Measurements from ENCODE around the gene KCNIP1. TPM values are rescaled to one million over a fixed set of nuclear protein-coding genes. Genes with fewer than 3 reads are reported as not detected.

Gene KCNIP1
- total RNA-seq, 1 donor, result not detected

DNA sequence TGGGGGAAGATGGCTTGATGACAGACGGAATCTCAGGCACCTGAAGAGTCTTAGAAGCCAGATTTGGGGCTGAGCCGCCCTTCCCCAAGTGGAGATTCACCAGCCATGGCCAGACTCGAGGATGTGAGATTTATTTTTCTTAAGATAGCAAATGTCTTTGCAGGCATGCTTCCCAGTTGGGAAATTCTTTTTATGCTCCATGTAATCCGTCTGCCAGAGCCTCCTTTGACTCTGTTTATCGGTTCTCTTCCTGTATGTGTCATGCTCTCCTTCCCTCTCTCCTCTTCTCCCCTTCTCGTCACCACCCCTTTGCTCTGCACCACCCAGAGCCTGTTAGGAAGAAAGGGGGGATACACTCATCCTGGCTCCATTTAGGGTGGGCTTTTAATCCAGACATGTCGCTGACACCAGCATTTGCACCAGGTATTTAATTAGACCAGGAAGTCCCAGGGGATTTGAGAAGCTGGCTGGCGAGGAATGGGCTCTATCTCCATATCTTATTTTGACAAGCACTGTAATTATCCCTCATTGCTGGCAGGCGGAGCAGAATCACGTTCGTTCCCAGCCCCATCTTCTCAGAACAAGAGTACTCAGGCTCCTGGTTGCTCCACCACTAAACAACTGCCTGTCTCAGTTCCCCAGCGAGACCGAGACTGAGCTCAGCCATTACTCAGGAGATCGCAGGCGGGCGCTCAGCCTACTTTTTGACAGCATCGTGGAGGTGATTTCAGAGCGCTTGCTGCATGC lies 50.9 kb downstream of the KCNIP1 start:
- H4K20me1 ChIP-seq (ENCODE audit: insufficient read depth, low read length), result no peaks in the 10 kb centered on the region
- H3K27me3 ChIP-seq (ENCODE audit: insufficient read depth, low read length), result peaks cover 9% of the 10 kb centered on the region
- H3K4me3 ChIP-seq (ENCODE audit: insufficient read depth, low read length), result no peak overlapping the region
- TF ChIP-seq, protein P1, sequence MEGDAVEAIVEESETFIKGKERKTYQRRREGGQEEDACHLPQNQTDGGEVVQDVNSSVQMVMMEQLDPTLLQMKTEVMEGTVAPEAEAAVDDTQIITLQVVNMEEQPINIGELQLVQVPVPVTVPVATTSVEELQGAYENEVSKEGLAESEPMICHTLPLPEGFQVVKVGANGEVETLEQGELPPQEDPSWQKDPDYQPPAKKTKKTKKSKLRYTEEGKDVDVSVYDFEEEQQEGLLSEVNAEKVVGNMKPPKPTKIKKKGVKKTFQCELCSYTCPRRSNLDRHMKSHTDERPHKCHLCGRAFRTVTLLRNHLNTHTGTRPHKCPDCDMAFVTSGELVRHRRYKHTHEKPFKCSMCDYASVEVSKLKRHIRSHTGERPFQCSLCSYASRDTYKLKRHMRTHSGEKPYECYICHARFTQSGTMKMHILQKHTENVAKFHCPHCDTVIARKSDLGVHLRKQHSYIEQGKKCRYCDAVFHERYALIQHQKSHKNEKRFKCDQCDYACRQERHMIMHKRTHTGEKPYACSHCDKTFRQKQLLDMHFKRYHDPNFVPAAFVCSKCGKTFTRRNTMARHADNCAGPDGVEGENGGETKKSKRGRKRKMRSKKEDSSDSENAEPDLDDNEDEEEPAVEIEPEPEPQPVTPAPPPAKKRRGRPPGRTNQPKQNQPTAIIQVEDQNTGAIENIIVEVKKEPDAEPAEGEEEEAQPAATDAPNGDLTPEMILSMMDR (IDR thresholded peaks at IDR 0.05; ENCODE audit: extremely low read depth, low read depth, low read length), result no peak
- H3K79me2 ChIP-seq (ENCODE audit: insufficient read depth, low read length), result no peaks in the 10 kb centered on the region
- no peaks in the 10 kb centered on the region for H3K36me3 ChIP-seq (ENCODE audit: insufficient read depth, low read length)
- H3K4me1 ChIP-seq (ENCODE audit: insufficient read depth, low read length), result peaks cover 3% of the 10 kb centered on the region
- DNase-seq (ENCODE audit: insufficient read length, low spot score, missing footprints), result no peak
- no peaks in the 10 kb centered on the region for H3K9me3 ChIP-seq (ENCODE audit: low read depth, low read length)
- no peak overlapping the region for H3K27ac ChIP-seq (ENCODE audit: low read depth, low read length)
- no peak overlapping the region for H3K4me2 ChIP-seq (ENCODE audit: insufficient read depth, low read length)
- no peak overlapping the region for H2AFZ ChIP-seq (ENCODE audit: low read length)

- Histone ChIP-seq H4K20me1 (ENCODE audit: insufficient read depth, low read length) (no peaks in the 10 kb centered on the region), H3K79me2 (ENCODE audit: insufficient read depth, low read length) (no peaks in the 10 kb centered on the region), H3K4me2 (ENCODE audit: insufficient read depth, low read length) (no peak overlapping the region), H3K4me3 (ENCODE audit: insufficient read depth, low read length) (no peak overlapping the region), H3K27me3 (ENCODE audit: insufficient read depth, low read length) (peaks cover 19% of the 10 kb centered on the region), H2AFZ (ENCODE audit: low read length) (no peak overlapping the region), H3K27ac (ENCODE audit: low read depth, low read length) (no peak overlapping the region), H3K36me3 (ENCODE audit: insufficient read depth, low read length) (no peaks in the 10 kb centered on the region), H3K9me3 (ENCODE audit: low read depth, low read length) (no peaks in the 10 kb centered on the region), H3K4me1 (ENCODE audit: insufficient read depth, low read length) (peaks cover 3% of the 10 kb centered on the region)
- TF ChIP-seq, protein P1 (IDR thresholded peaks at IDR 0.05; ENCODE audit: extremely low read depth, low read depth, low read length), result no peak
- DNase-seq (ENCODE audit: insufficient read length, low spot score, missing footprints), result no peak
Observed at GRCh38 chr5:170557314-170557713, 53.5 kb downstream of the KCNIP1 start.

- Histone ChIP-seq H3K4me1 (ENCODE audit: insufficient read depth, low read length) (no peaks in the 10 kb centered on the region), H3K9me3 (ENCODE audit: low read depth, low read length) (no peaks in the 10 kb centered on the region), H3K4me3 (ENCODE audit: insufficient read depth, low read length) (no peak overlapping the region), H3K36me3 (ENCODE audit: insufficient read depth, low read length) (no peaks in the 10 kb centered on the region), H3K79me2 (ENCODE audit: insufficient read depth, low read length) (no peaks in the 10 kb centered on the region), H4K20me1 (ENCODE audit: insufficient read depth, low read length) (no peaks in the 10 kb centered on the region), H3K27ac (ENCODE audit: low read depth, low read length) (no peak overlapping the region), H2AFZ (ENCODE audit: low read length) (no peak overlapping the region), H3K4me2 (ENCODE audit: insufficient read depth, low read length) (no peak overlapping the region), H3K27me3 (ENCODE audit: insufficient read depth, low read length) (peaks cover 26% of the 10 kb centered on the region)
- TF ChIP-seq, protein P1 (IDR thresholded peaks at IDR 0.05; ENCODE audit: extremely low read depth, low read depth, low read length), result no peak
- DNase-seq (ENCODE audit: insufficient read length, low spot score, missing footprints), result no peak
Observed at GRCh38 chr5:170559296-170559695, 55.5 kb downstream of the KCNIP1 start.

- no peaks in the 10 kb centered on the region for H4K20me1 ChIP-seq (ENCODE audit: insufficient read depth, low read length)
- no peaks in the 10 kb centered on the region for H3K4me1 ChIP-seq (ENCODE audit: insufficient read depth, low read length)
- H3K79me2 ChIP-seq (ENCODE audit: insufficient read depth, low read length), result no peaks in the 10 kb centered on the region
- H3K27me3 ChIP-seq (ENCODE audit: insufficient read depth, low read length), result peaks cover 25% of the 10 kb centered on the region
- no peak overlapping the region for H3K27ac ChIP-seq (ENCODE audit: low read depth, low read length)
- H3K36me3 ChIP-seq (ENCODE audit: insufficient read depth, low read length), result no peaks in the 10 kb centered on the region
- no peak overlapping the region for H3K4me2 ChIP-seq (ENCODE audit: insufficient read depth, low read length)
- H2AFZ ChIP-seq (ENCODE audit: low read length), result no peak overlapping the region
- no peaks in the 10 kb centered on the region for H3K9me3 ChIP-seq (ENCODE audit: low read depth, low read length)
- no peak for DNase-seq (ENCODE audit: insufficient read length, low spot score, missing footprints)
- TF ChIP-seq, protein P1 (IDR thresholded peaks at IDR 0.05; ENCODE audit: extremely low read depth, low read depth, low read length), result no peak
- H3K4me3 ChIP-seq (ENCODE audit: insufficient read depth, low read length), result no peak overlapping the region
Observed at GRCh38 chr5:170560938-170561337, 57.1 kb downstream of the KCNIP1 start.

All from osteoblast (primary cell).